GM12873 (cell line): ENCODE data around the gene HOXA3.

Experiments used
- TF ChIP-seq, protein P1 (sequence below): IDR thresholded peaks from 2 replicates; pipeline ENCODE4 v1.5.1; 2012; ENCODE audit warnings: low read depth, mild to moderate bottlenecking, moderate library complexity, low read length, control low read depth; ENCODE audit not compliant: insufficient read depth; ENCODE audit errors: missing control alignments

Gene HOXA3

DNA sequence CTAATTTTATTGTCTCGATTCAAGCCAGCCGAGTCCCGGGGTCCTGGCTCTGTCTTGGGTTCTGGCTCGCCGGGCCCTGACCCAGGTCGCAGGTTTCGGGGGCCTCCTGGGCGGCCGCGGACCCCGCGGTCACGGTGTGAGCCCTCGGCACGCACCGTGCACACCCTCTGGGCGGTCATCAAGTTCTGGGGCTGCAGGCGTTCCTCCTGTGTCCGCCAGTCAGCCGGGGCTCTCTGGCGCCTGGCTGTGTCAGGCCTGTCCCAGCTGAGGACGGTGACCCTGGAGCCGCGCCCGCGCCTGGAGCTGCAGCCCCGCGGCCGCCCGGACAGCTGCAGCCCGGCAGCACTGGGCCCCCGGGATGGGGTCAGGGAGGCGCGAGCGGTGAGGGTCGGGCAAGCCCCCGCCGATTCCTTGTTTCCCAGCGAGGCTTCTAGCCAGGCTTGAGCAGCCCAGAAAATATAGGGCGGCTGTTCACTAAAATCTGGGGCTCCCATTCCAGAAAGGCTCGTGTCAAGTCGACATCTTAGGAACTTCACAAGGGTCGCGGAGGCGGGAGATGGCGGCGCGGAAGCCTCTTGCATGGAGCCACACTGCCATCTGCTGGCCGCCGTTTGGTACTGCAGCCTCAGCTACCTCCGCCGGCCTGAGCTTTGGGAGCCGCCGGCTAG is 8.3 kb upstream of the HOXA3 start:
- TF ChIP-seq, protein P1, sequence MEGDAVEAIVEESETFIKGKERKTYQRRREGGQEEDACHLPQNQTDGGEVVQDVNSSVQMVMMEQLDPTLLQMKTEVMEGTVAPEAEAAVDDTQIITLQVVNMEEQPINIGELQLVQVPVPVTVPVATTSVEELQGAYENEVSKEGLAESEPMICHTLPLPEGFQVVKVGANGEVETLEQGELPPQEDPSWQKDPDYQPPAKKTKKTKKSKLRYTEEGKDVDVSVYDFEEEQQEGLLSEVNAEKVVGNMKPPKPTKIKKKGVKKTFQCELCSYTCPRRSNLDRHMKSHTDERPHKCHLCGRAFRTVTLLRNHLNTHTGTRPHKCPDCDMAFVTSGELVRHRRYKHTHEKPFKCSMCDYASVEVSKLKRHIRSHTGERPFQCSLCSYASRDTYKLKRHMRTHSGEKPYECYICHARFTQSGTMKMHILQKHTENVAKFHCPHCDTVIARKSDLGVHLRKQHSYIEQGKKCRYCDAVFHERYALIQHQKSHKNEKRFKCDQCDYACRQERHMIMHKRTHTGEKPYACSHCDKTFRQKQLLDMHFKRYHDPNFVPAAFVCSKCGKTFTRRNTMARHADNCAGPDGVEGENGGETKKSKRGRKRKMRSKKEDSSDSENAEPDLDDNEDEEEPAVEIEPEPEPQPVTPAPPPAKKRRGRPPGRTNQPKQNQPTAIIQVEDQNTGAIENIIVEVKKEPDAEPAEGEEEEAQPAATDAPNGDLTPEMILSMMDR = peak; percentile 98

GRCh38 chr7:27160145-27160545 is 7.8 kb upstream of the HOXA3 start:
- TF ChIP-seq, protein P1 = no peak

DNA sequence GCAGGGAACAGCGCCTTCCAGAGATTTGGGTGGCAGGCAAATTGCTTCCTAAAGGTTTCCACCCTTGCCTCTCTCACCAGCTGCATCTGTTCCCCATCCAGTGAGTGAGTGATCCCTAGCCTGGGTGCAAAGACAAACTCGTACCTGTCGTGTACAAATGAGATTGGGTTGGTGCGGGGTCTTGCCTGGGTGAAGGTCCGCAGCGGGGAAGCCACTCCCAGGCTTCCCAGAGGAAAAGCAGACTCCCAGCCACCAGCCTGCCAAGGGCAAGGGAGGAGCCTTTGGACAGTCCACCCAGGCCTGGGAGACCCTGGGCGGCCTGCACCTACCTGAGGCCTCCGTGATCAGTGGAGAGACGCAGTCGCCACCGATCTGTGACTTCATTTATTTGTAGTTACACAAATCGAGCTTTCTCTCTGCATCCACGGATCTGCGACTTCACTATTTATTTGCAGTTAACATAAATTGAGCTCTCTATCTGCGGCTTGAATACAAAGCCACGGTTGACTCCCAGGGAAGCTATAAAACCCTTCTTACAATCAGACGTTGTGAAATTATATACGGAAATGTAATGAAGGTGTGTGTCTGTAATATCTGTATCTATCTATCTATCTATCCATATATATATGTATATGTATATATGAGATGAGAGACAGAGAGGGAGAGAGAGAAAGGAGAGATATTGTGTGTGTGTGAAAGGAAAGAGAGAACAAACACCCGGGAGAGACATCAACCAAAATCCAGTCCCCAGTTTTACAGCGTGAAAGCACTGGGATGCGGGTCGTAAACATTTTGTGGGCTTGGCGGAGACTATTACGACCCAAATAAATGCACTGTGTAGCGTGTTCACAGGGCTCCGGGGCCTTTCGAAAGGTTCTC is 7.1 kb upstream of the HOXA3 start:
- TF ChIP-seq, protein P1 = no peak

DNA sequence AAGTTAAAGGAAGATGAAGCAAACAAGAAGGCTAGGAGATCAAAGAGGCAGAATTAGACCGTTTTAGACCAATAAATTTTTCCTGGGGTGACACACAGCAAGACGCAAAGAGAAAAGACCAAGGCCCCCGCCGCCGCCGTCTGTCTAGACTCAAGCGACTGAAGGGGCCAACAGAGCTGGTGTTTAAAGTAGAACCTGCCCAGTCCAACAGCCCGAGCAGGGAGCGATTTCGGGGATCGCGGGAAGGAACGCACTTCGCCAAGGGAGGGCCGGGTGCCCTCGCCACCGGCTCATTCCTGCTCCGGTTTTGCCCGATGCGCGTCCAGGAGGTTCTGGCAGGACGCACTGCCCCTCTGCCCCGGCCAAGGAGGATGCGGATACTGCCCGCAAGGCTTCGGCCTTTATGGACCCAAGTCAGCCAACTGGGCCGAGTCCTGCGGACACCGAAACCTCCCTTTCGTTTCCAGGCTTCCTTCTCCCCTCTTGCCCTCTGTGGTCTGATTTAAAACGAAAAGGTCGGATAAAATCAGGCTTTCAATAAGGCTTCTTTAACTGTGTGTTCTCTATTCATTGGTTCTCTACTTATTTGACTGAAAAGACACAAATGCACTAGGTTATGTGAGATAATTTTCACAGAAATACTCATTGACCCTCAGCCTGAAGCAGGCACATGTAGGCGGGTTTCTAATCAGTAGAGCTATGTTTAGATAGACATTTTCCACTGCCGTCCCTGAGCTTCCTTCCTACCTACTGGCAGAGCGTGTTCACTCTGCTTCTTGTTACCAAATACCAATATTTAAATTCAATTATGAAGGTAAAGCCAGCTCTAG is 6.3 kb upstream of the HOXA3 start:
- TF ChIP-seq, protein P1 = no peak

DNA sequence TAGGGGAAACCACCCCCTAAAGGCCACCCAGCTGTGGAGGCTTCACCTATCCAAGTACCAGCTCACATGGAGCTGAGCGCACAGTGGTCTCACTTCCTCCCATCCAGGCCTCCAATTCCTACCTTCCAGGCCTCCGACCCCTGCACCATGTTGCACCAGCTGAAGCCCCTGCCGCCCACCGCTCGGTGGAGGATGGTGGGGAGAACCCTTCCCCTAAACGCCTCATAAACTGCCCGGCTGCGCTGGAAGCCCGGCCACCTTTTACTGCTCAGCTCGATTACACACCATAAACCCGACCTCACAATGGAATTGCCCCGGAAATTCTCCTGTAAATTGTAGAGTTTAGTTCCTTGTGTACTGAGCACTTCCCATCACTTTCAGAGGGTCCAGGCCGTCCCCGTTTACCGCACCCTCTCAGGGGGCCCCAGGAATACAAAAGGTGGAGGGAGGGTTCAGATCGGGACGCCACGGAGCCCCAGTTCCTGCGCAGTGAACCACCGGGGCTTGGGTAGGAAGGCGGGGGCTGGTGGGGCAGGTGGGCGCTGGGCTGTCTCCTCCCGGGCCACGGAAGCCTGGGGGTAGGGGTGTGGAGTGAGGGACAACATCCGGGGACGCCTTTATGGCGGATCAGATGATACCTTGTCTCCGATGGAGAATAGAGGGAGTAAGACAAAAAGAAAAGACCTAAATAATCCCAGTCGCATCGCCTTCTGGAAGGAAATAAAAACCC is 5.5 kb upstream of the HOXA3 start:
- TF ChIP-seq, protein P1 = no peak

- TF ChIP-seq, protein P1 = no peak
These were observed 4.7 kb upstream of the HOXA3 start for GRCh38 chr7:27156916-27157701.
